Measurements from ENCODE around the gene CEP97.
A peak's percentile ranks its signal among the peaks of the same experiment; 100 is the strongest.

CEP97 gene

GRCh38 chr3:101779047-101779821, 54.8 kb downstream of the CEP97 start, which contains the start of gene NXPE3:
Gene NXPE3, plus strand, starts transcription at chr3:101779211. Its CDS starts 6,386 bp downstream, at chr3:101785597.
- peak; percentile 72 to 87 for DNase-seq

GRCh38 chr3:101779822-101780381, 55.5 kb downstream of the CEP97 start:
- DNase-seq: no peak

DNA sequence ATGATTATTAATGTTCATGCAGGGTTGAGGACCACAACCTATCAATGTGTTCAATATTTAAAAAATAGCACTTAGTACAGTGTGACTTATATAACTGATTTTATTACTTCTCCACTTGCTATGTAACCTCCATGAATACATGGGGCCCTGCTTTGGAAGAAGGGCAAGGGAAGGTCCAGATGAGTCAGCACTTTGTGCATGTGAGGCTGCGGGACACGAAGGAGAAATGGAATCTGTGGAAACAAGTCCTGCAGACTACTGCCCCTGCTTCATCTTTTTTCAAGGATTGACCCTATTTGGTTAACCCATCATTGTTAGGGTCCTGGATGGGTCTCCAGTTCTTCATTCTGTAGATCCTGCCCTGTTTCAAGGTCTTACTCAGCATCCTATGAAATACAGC, 56.2 kb downstream of the CEP97 start:
- DNase-seq: peak in 1 of 2 donors; percentile 18

- no peak for DNase-seq
These were observed 56.8 kb downstream of the CEP97 start for GRCh38 chr3:101781166-101781565.

- peak; percentile 66 to 68 for DNase-seq
These were observed 60.6 kb downstream of the CEP97 start for GRCh38 chr3:101784855-101785613.

GRCh38 chr3:101791778-101792177, 67.4 kb downstream of the CEP97 start:
- no peak for DNase-seq

GRCh38 chr3:101796077-101796680, 71.8 kb downstream of the CEP97 start:
- no peak for DNase-seq

GRCh38 chr3:101801174-101801573, 76.8 kb downstream of the CEP97 start:
- no peak for DNase-seq

DNA sequence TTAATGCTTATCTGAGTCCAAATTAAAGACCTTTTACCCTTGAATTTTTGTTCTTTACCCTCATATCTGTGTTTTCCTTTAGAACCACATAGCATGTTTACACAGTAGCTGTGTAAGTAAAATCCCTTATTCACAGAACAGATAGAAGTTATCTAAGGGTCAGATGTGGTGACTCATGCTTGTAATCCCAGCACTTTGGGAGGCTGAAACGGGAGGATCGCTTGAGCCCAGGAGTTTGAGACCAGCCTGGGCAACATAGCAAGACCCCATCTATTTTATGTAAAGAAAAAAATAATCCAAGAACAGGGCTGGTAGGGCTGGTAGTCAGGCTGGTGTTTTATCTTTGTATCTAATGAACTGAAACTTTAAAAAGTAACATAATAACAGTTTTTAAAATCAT, 77.8 kb downstream of the CEP97 start:
- DNase-seq: no peak

DNA sequence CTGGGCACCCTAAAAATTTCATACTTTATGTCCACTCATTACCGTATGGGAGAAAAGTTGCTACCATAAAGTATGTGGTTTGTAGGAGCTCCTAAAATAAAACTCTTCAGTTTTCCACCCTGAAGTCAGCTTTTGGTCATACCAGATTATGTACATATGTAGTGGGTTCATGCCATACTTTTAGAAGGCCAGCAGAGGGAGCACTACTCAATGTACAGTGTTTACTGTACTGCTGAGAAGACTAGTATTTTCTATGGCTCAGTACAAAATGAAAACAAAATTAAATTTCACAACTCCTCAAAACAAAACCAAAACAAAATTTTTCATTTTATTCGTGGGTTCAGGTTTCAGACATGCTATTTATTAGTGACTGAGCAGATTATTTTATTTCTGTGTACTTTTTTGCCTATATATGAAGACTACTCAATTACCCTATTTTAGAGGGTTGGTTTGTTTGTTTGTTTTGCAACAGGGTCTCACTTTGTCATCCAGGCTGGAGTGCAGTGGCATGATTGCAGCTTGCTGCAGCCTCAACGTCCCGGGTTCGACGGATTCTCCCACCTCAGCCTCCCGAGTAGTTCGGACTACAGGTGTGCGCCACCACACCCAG, 78.9 kb downstream of the CEP97 start:
- DNase-seq: peak; percentile 76 to 94

- no peak for DNase-seq
These were observed 79.5 kb downstream of the CEP97 start for GRCh38 chr3:101803939-101804338.

DNA sequence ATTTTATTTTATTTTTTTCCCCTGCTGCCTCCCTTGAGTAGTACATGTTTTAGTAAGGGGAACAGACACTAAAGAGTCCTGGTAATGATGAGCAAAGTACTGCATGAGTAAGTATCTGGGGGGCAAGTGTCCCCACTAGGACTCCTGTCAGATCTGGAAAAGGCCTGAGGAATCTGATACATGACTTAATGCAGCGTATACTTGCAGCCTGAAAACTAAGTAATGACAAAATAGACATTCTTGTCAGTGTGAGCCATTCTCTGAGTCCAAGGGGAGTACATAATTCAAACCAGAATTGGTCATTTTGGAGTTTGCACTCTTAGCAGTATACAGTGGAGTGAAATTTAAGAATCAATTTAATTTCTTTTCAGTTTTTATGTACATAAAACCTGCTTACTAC, 82.1 kb downstream of the CEP97 start:
- no peak for DNase-seq

GRCh38 chr3:101807888-101808287, 83.5 kb downstream of the CEP97 start:
- DNase-seq: no peak

- peak; percentile 74 for DNase-seq
These were observed 85.0 kb downstream of the CEP97 start for GRCh38 chr3:101809178-101810021.

- no peak for DNase-seq
These were observed 85.6 kb downstream of the CEP97 start for GRCh38 chr3:101810022-101810418.

GRCh38 chr3:101811875-101812274, 87.5 kb downstream of the CEP97 start:
- DNase-seq: no peak

DNA sequence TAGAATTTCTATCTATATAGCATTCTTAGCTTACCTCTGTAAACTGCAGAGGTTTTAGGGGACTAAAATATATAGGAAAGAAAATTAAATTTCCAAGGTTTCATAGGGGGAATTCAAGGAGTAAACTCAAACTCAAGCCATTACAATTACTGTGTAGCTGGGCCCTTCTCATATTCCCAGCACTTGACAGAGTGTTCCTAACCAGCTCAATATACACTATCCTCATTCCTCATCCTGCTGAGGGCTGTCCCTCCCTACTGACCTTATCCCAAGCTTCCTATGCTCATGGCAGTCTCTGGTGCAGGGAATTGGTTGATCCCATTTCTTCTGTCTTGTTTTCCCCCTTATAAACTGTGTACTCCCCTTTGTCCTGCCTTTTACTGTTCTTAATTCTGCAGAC, 88.5 kb downstream of the CEP97 start:
- no peak for DNase-seq

GRCh38 chr3:101813817-101814440, 89.5 kb downstream of the CEP97 start:
- DNase-seq: peak; percentile 47 to 78

GRCh38 chr3:101814835-101815234, 90.4 kb downstream of the CEP97 start:
- no peak for DNase-seq

DNA sequence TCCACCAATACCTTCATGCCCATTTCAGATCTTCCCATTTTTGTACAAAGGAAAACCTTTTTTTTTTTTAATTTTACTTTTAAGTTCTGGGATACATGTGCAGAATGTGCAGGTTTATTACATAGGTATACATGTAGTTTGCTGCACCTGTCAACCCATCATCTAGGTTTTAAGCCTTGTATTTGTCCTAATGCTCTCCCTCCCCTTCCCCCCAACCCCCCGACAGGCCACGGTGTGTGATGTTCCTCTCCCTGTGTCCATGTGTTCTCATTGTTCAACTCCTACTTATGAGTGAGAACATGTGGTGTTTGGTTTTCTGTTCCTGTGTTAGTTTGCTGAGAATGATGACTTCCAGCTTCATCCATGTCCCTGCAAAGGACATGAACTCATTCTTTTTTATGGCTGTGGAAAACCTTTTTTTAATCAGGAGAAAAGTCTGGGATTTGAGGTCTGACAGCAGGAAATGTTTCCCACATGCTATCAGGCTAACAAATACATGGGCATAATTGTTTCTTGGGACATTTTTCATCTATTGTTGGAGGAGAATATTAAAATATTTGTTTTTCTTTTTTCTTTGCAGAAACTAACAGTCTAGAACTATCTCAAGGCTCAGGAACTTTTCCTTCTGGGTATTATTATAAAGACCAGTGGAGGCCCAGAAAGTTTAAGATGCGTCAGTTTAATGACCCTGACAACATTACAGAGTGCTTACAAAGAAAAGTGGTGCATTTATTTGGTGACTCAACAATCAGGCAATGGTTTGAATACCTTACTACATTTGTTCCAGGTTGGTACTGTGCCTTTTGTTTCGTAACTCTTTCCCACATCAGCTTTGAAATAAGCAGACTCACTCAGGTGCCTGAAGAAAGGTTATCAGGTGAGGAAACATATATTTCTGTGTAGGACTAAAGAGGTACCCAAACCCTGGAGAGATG, 92.1 kb downstream of the CEP97 start:
- no peak for DNase-seq

Data from inflammatory macrophage treated with lipopolysaccharide for 1 hour (primary cell).